ENCODE data around the gene CD55.

DNA sequence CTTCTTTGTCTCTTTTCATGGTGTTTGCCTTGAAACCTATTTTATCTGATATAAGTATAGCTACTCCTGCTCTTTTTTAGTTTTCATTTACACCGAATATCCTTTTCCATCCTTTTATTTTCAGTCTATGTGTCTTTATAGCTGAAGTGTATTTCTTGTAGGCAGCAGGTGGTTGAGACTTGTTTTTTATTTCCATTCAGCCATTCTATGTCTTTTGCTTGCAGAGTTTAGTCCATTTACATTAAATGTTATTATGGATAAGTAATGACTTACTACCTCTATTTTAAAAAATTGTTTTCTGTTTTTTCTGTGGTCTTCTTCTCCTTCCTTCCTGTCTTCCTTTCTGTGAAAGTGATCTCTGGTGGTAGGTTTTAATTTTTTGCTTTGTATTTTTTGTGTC is 45.0 kb upstream of the CD55 start:
- TF ChIP-seq CTCF (conservative IDR thresholded peaks at IDR 0.05 in 1 of 2, IDR thresholded peaks at IDR 0.05 in 1 of 2; ENCODE audit: extremely low read depth in 1 of 2, insufficient read depth in 1 of 2, low read depth in 1 of 2, low read length in 2 of 2) = no peak
- TF ChIP-seq EZH2 (IDR thresholded peaks at IDR 0.05; ENCODE audit: borderline replicate concordance, low read length) = no peak

Data from mammary epithelial cell (primary cell).